ENCODE data around the gene FLT1.
A peak's percentile ranks its signal among the peaks of the same experiment; 100 is the strongest.

Gene FLT1

DNA sequence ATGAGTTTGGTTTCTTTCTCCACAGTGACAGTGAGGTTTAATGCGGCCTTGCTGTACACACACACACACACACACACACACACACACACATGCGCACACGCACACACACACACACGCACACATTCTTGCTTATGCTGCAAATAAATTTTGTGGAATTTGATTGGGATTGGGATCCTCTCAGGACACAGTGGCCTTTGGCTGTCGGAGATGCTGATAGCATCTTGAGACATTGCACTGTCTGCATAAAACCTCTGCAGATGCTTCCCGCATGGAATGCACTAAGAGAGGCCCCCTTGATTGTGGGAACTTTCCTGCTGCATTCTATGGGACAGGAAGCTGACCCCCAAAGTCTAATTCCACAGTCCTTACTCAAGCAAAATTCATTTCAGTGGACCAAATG is 145.6 kb downstream of the FLT1 start:
- DNase-seq (ENCODE audit: low read depth in 1 of 2, low spot score in 1 of 2), result no peak
- no peak overlapping the region for H3K4me3 ChIP-seq (replicated peaks; ENCODE audit: insufficient read depth, low read length)
- no peak overlapping the region for H3K27ac ChIP-seq (replicated peaks)
- peaks cover 59% of the 10 kb centered on the region for H3K27me3 ChIP-seq (ENCODE audit: insufficient read depth, poor library complexity, severe bottlenecking)
- TF ChIP-seq, protein P1, sequence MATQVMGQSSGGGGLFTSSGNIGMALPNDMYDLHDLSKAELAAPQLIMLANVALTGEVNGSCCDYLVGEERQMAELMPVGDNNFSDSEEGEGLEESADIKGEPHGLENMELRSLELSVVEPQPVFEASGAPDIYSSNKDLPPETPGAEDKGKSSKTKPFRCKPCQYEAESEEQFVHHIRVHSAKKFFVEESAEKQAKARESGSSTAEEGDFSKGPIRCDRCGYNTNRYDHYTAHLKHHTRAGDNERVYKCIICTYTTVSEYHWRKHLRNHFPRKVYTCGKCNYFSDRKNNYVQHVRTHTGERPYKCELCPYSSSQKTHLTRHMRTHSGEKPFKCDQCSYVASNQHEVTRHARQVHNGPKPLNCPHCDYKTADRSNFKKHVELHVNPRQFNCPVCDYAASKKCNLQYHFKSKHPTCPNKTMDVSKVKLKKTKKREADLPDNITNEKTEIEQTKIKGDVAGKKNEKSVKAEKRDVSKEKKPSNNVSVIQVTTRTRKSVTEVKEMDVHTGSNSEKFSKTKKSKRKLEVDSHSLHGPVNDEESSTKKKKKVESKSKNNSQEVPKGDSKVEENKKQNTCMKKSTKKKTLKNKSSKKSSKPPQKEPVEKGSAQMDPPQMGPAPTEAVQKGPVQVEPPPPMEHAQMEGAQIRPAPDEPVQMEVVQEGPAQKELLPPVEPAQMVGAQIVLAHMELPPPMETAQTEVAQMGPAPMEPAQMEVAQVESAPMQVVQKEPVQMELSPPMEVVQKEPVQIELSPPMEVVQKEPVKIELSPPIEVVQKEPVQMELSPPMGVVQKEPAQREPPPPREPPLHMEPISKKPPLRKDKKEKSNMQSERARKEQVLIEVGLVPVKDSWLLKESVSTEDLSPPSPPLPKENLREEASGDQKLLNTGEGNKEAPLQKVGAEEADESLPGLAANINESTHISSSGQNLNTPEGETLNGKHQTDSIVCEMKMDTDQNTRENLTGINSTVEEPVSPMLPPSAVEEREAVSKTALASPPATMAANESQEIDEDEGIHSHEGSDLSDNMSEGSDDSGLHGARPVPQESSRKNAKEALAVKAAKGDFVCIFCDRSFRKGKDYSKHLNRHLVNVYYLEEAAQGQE (IDR thresholded peaks at IDR 0.05; ENCODE audit: insufficient replicate concordance, low read depth), result no peak
- no peak for TF ChIP-seq GABPA (IDR thresholded peaks at IDR 0.05; ENCODE audit: low read depth)
- no peak for TF ChIP-seq POLR2AphosphoS5 (IDR thresholded peaks at IDR 0.05; ENCODE audit: low read depth)
- no peak for TF ChIP-seq SPI1 (IDR thresholded peaks at IDR 0.05; ENCODE audit: borderline replicate concordance, low read depth)
- TF ChIP-seq, protein P2, sequence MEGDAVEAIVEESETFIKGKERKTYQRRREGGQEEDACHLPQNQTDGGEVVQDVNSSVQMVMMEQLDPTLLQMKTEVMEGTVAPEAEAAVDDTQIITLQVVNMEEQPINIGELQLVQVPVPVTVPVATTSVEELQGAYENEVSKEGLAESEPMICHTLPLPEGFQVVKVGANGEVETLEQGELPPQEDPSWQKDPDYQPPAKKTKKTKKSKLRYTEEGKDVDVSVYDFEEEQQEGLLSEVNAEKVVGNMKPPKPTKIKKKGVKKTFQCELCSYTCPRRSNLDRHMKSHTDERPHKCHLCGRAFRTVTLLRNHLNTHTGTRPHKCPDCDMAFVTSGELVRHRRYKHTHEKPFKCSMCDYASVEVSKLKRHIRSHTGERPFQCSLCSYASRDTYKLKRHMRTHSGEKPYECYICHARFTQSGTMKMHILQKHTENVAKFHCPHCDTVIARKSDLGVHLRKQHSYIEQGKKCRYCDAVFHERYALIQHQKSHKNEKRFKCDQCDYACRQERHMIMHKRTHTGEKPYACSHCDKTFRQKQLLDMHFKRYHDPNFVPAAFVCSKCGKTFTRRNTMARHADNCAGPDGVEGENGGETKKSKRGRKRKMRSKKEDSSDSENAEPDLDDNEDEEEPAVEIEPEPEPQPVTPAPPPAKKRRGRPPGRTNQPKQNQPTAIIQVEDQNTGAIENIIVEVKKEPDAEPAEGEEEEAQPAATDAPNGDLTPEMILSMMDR (IDR thresholded peaks at IDR 0.05; ENCODE audit: insufficient read depth, low read length), result no peak

DNA sequence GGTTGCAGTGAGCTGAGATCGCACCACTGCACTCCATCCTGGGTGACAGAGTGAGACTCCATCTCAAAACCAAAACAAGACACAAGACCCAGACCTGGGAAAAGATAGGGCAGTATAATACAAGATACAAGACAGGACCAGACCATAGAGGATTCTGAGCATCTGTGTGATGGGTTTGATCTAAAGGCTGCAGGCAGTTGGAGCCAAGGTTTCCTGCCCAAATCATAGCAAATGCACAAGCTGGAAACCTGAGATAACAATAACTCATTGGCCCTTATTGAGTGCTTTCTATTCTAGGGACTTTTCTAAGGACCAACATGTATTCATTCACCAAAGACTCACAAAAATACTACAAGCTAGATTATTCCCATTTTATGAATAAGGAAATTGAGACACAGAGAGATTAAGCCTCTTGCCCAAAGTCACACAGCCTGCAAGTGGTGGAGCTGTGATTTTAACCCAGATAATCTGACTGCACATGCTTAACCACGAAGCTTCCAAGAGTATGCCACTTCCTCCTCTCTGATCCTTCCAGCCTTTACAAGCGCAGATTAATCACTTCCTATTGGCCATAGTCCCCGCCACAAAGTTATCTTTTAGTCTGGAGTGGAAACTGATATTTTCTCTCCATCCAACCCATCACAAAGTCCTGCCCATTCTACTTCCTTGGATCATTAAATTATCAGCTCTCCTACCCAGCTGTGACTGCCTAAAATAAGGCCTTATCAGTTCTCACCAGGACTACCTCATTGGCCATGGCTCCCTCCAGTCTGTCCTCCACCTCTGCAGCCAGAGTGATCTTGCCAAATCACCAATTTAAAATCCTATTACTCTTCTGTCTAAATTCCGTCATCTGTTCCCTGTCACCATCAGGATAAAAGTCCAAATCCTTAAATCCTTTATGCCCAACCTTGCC is 147.2 kb downstream of the FLT1 start:
- peak; percentile 24 to 32 for DNase-seq (ENCODE audit: low read depth in 1 of 2, low spot score in 1 of 2)
- TF ChIP-seq POLR2AphosphoS5 (IDR thresholded peaks at IDR 0.05; ENCODE audit: low read depth) (peak; percentile 100), GABPA (IDR thresholded peaks at IDR 0.05; ENCODE audit: low read depth) (peak; percentile 58), SPI1 (IDR thresholded peaks at IDR 0.05; ENCODE audit: borderline replicate concordance, low read depth) (peak; percentile 86)
- TF ChIP-seq, protein P1 (IDR thresholded peaks at IDR 0.05; ENCODE audit: insufficient replicate concordance, low read depth), result no peak
- TF ChIP-seq, protein P2 (IDR thresholded peaks at IDR 0.05; ENCODE audit: insufficient read depth, low read length), result no peak
- Histone ChIP-seq H3K27ac (replicated peaks) (no peak overlapping the region), H3K27me3 (ENCODE audit: insufficient read depth, poor library complexity, severe bottlenecking) (peaks cover 51% of the 10 kb centered on the region), H3K4me3 (replicated peaks; ENCODE audit: insufficient read depth, low read length) (no peak overlapping the region)

DNA sequence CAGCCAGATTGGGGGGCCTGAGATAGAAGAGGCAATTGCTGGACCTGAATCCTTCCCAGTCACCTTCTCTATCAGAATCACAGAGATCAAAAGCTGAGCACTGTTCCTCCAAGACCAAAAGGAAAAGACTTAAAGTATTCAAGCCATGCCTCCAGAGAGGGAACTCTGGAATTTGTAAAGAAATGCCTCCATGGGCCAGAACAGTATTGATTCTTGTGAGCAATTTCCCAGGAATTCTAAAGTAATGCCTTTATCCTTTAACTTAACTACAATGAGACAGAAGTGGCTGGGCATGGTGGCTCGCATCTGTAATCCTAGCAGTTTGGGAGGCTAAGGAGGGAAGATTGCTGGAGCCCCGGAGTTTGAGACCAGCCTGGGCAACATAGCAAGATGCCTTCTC is 148.8 kb downstream of the FLT1 start:
- Histone ChIP-seq H3K27me3 (ENCODE audit: insufficient read depth, poor library complexity, severe bottlenecking) (peaks cover 47% of the 10 kb centered on the region), H3K4me3 (replicated peaks; ENCODE audit: insufficient read depth, low read length) (no peak overlapping the region), H3K27ac (replicated peaks) (no peak overlapping the region)
- no peak for DNase-seq (ENCODE audit: low read depth in 1 of 2, low spot score in 1 of 2)
- TF ChIP-seq, protein P2 (IDR thresholded peaks at IDR 0.05; ENCODE audit: insufficient read depth, low read length), result no peak
- TF ChIP-seq, protein P1 (IDR thresholded peaks at IDR 0.05; ENCODE audit: insufficient replicate concordance, low read depth), result no peak
- TF ChIP-seq POLR2AphosphoS5 (IDR thresholded peaks at IDR 0.05; ENCODE audit: low read depth), result no peak
- TF ChIP-seq SPI1 (IDR thresholded peaks at IDR 0.05; ENCODE audit: borderline replicate concordance, low read depth), result no peak
- no peak for TF ChIP-seq GABPA (IDR thresholded peaks at IDR 0.05; ENCODE audit: low read depth)

Data from HL-60 (cell line).